ENCODE results near the gene IL11. TPM values are rescaled to one million over a fixed set of nuclear protein-coding genes. Genes with fewer than 3 reads are reported as not detected.

Gene IL11
- total RNA-seq, 2 experiments from 2014 or later: 0.18 TPM; not detected in 1

GRCh38 chr19:55386493-55386971 is 16.3 kb upstream of the IL11 start:
- intact Hi-C loops (cut with micrococcal nuclease): loop anchor here (5.0 kb wide), 1 partner anchor 129 kb away; the partner anchor contains the start of gene PPP6R1
- peaks cover 53% of the 10 kb centered on the region for H3K4me1 Mint-ChIP-seq (ENCODE audit: low read depth)
- CTCF ChIA-PET: interaction anchor here (1.7 kb wide), 1 partner anchor 85 kb away, joined by 5 read pairs; no protein-coding TSS in a partner anchor

GRCh38 chr19:55385724-55386492 is 15.6 kb upstream of the IL11 start, which contains the start of gene RPL28:
Gene RPL28, plus strand, starts transcription at chr19:55385932. Its CDS starts 426 bp downstream, at chr19:55386358.
- peak within 1 kb of the TSS; percentile 99 for H3K4me3 Mint-ChIP-seq
- no peaks in the 10 kb centered on the region for H3K27me3 Mint-ChIP-seq
- ATAC-seq: peak; percentile 84
- ChIA-PET POLR2A (interaction anchor here (0.5 to 10.2 kb wide), 8 partner anchors 8 to 130 kb away, joined by 3 to 217 read pairs (median 5); partner anchors contain the start of gene UBE2S), CTCF (interaction anchor here (1.7 kb wide), 1 partner anchor 84 kb away, joined by 5 read pairs; no protein-coding TSS in a partner anchor)
- peaks cover 59% of the 10 kb centered on the region for H3K36me3 Mint-ChIP-seq (ENCODE audit: low read depth)
- TF ChIP-seq CTCF (IDR thresholded peaks at IDR 0.05): no peak
- intact Hi-C loops (cut with micrococcal nuclease): loop anchor here (5.0 kb wide), 1 partner anchor 129 kb away; the partner anchor contains the start of gene PPP6R1
- H3K27ac Mint-ChIP-seq: peak within 1 kb of the TSS; percentile 99
- peaks cover 53% of the 10 kb centered on the region for H3K4me1 Mint-ChIP-seq (ENCODE audit: low read depth)
- peak; percentile 98 for DNase-seq
- H3K9me3 Mint-ChIP-seq: no peaks in the 10 kb centered on the region

More at GRCh38 chr19:55386493-55386971, 16.3 kb upstream of the IL11 start:
- H3K4me3 Mint-ChIP-seq: peak overlapping the region; percentile 99
- ATAC-seq (no peak), DNase-seq (no peak)
- H3K27ac Mint-ChIP-seq: peak overlapping the region; percentile 99
- H3K36me3 Mint-ChIP-seq (ENCODE audit: low read depth): peaks cover 57% of the 10 kb centered on the region
- no peak for TF ChIP-seq CTCF (IDR thresholded peaks at IDR 0.05)
- H3K27me3 Mint-ChIP-seq: no peaks in the 10 kb centered on the region
- no peaks in the 10 kb centered on the region for H3K9me3 Mint-ChIP-seq
- POLR2A ChIA-PET: interaction anchor here (0.5 to 10.2 kb wide), 11 partner anchors 8 to 133 kb away, joined by 3 to 217 read pairs (median 4); partner anchors contain the start of genes HSPBP1, UBE2S and ZNF628

GRCh38 chr19:55384920-55385723 is 14.9 kb upstream of the IL11 start:
- Mint-ChIP-seq H3K9me3 (no peaks in the 10 kb centered on the region), H3K4me3 (peak overlapping the region; percentile 99), H3K27me3 (no peaks in the 10 kb centered on the region), H3K4me1 (ENCODE audit: low read depth) (peaks cover 48% of the 10 kb centered on the region), H3K36me3 (ENCODE audit: low read depth) (peaks cover 54% of the 10 kb centered on the region), H3K27ac (peak overlapping the region; percentile 99)
- intact Hi-C loops (cut with micrococcal nuclease): loop anchor here (5.0 kb wide), 2 partner anchors 83 to 128 kb away; partner anchors contain the start of gene PPP6R1
- peak; percentile 84 for ATAC-seq
- ChIA-PET POLR2A (interaction anchor here (0.5 to 10.2 kb wide), 23 partner anchors 8 to 1180 kb away, joined by 3 to 217 read pairs (median 6); partner anchors contain the start of genes COX6B2, IL11, KMT5C and PPP6R1), CTCF (interaction anchor here (1.1 to 3.7 kb wide), 10 partner anchors 8 to 132 kb away, joined by 3 to 33 read pairs (median 4); partner anchors contain the start of genes KMT5C and TMEM150B)
- TF ChIP-seq CTCF (IDR thresholded peaks at IDR 0.05): no peak
- peak; percentile 99 for DNase-seq

GRCh38 chr19:55384131-55384919 is 14.1 kb upstream of the IL11 start, which contains the start of gene TMEM238:
Gene TMEM238, minus strand, starts transcription at chr19:55384292. Its CDS starts 33 bp downstream, at chr19:55384259.
- Mint-ChIP-seq H3K36me3 (ENCODE audit: low read depth) (peaks cover 49% of the 10 kb centered on the region), H3K4me3 (peak within 1 kb of the TSS; percentile 99), H3K27me3 (no peaks in the 10 kb centered on the region), H3K27ac (peak within 1 kb of the TSS; percentile 99), H3K9me3 (no peaks in the 10 kb centered on the region), H3K4me1 (ENCODE audit: low read depth) (peaks cover 41% of the 10 kb centered on the region)
- DNase-seq: peak; percentile 57
- ChIA-PET POLR2A (interaction anchor here (0.7 to 10.2 kb wide), 26 partner anchors 8 to 271 kb away, joined by 3 to 217 read pairs (median 4); partner anchors contain the start of genes COX6B2, IL11, KMT5C and PPP6R1), CTCF (interaction anchor here (1.1 to 3.7 kb wide), 10 partner anchors 9 to 131 kb away, joined by 3 to 33 read pairs (median 4); partner anchors contain the start of genes KMT5C and TMEM150B)
- ATAC-seq: no peak
- no peak for TF ChIP-seq CTCF (IDR thresholded peaks at IDR 0.05)
- intact Hi-C loops (cut with micrococcal nuclease): loop anchor here (5.0 kb wide), 1 partner anchor 82 kb away; no protein-coding TSS in a partner anchor
